HG02970 (cell line): ENCODE results near the gene ANKRD44.

ENCODE experiments used
- ATAC-seq: cut with Tn5 transposase; IDR thresholded peaks from one replicate; pipeline ENCODE4 v1.9.1; 2021; ENCODE audit warnings: mild to moderate bottlenecking, moderate library complexity, moderate number of reproducible peaks; ENCODE audit not compliant: unreplicated experiment, low FRiP score

ANKRD44 gene

DNA sequence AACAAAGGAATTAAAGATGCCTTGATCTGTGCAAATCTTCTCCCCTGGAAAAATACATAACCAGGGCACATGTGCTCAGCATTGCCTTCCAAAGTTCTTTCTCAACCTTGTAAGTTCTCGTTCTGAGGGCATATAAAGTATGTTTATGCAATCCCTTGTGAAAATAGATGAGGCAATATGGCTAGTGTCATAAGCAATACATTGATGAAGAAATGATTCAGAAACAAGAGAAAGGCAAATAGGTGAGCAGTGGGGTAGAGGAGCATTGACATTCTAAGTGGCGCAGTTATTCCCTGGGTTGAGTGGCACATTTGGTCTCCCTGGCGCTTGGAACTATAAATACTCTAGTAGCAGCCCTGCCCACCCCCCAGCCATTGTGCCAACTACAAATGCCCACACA, 326.6 kb downstream of the ANKRD44 start:
- no peak for ATAC-seq

DNA sequence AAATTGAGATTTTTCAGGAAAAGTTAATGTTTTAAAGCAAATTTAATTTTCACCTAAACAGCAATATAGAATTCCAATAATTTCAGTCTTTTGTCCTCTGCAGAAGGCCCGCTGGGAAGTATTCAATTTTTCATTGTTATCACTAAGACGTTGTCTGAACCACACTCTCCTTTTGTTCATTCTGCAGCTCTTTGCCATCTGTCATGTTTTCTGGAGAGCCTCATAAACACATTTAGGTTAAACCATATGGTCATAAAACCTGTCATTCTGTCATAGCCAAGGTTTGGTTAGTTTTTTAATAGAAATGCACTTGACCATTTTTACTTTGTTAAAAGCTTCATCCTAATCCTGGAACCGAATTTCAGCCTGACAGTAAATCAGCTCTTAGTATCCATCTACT, 330.1 kb downstream of the ANKRD44 start:
- no peak for ATAC-seq

DNA sequence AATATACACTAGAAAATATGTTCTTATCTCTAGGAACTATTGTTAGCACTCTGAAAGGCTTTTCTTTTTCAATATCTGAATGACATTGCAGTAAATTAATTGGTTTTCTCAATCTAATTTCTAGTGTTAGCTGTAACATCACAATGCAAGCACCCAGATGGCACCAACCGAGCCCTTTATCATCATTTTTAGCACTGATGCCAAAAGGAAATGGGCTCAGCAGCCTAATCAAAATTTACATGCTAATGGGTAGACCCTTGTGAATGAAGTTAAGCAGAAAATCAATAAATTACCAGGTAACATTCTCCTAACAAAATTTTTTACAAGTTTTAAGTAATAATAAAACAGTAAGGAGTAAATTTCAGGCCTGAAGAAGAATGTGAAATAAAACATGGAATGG, 330.6 kb downstream of the ANKRD44 start:
- ATAC-seq = no peak

- ATAC-seq = no peak
Observed at GRCh38 chr2:196977507-196977906, 333.1 kb downstream of the ANKRD44 start.

- ATAC-seq = no peak
Observed at GRCh38 chr2:196974970-196975369, 335.6 kb downstream of the ANKRD44 start.

- no peak for ATAC-seq
Observed at GRCh38 chr2:196971574-196972279, 338.9 kb downstream of the ANKRD44 start.

DNA sequence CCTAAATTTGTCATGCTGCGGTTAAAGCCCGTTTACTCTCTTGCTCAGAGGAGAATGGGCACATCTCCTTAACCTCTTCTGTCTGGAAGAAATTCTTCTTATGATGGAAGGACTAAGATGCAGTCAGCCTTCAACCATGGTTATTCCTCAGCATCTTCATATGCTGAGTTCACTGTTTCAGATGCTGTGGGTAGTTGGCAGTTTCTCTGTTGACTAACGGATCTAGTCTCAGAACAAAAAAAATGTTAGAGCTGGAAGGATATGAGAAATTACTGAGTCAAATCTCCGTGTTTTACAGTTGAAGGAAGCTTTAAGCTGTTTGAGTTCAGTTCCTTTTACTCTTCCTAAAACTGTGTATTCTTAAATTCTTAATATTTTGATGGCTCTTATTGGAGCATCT, 340.5 kb downstream of the ANKRD44 start:
- no peak for ATAC-seq

GRCh38 chr2:196968516-196968915, 342.1 kb downstream of the ANKRD44 start:
- ATAC-seq = no peak

DNA sequence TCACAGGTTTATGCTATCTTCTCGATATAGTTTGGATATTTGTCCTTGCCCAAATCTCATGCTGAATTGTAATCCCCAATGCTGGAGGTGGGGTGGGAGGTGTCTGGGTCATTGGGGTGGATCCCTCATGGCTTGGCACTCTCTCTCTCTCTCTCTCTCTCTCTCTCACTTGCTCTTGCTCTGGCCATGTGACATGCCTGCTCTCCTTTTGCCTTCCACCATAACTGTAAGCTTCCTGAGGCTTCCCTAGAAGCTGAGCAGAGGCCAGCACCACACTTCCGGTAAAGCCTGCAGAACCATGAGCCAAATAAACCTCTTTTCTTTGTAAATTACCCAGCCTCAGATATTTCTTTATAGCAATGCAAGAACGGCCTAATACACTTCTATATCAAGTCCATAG, 342.8 kb downstream of the ANKRD44 start:
- ATAC-seq = no peak

DNA sequence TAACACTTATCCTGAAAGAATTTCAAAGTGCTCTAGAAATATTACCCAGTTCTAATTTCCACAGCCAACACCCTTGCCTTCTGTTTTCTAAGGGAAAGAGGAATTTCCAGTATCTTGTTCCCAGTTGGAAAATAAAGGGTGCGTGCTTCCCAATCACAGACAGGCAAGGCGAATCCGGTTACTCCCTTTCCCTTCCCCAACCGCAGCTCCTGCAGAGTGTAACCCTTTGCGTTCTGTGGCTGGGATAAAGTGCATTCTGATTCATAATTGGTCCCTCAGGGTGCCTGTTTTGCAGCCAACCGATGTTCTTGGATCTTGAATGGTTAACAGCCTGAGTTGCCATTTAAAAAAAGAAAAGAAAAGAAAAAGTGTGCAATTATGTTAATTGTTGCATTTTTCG, 343.5 kb downstream of the ANKRD44 start:
- ATAC-seq = no peak

GRCh38 chr2:196966061-196966460, 344.5 kb downstream of the ANKRD44 start:
- ATAC-seq = no peak

DNA sequence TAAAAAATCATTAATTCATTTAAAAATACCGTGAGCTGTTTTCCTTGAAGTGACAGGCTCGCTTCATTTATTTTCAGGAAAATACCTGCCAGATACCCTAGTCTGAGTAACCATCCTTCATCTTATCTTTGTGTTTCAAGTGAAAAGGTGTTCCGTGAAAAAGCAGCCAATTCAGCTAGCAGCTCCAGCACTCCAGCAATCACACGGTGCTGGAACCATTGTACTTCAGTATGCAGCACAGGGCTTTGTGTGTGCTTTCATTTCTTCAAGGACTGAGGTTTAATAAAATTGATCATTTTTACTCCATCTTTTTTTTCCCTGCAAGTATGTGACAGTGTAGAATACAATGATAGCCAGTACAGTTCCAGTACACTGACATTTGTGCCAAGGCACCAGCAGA, 344.9 kb downstream of the ANKRD44 start:
- no peak for ATAC-seq

DNA sequence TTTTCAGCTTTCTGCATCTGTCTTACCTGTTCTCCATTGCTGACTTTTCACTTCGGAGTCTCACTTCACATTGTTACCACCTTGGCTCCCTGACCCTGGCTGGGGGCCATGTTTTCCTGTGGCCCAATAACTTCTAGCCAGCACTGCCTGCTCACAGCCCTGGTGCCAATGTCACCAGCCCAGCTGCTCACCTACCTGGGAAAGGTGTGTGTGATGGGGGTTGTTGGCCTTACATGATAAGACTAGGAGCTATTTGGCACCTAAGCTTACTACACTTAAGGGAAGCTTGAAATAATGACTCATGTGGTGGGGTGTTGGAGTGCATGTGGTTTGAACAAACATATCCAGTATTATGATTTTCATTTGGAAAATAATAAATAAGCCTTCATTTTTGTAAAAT, 346.6 kb downstream of the ANKRD44 start:
- no peak for ATAC-seq

DNA sequence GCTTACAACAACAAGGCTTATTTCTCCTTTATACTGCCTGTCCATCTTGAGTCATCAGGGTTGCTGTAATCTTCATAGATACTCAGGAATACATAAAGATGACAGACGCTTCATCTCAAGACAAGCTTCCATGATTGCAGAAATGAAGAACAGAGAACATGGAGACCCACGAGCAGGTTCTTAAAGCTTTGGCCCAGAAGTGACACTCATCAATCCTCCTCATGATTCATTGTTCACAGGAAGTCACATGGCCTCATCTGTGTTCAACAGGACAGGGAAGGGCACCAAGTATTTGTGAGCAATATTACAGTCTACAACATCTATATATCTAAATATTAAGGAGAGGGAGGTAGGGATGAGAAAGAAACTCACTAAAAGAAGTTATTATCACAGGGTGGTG, 347.5 kb downstream of the ANKRD44 start:
- no peak for ATAC-seq

DNA sequence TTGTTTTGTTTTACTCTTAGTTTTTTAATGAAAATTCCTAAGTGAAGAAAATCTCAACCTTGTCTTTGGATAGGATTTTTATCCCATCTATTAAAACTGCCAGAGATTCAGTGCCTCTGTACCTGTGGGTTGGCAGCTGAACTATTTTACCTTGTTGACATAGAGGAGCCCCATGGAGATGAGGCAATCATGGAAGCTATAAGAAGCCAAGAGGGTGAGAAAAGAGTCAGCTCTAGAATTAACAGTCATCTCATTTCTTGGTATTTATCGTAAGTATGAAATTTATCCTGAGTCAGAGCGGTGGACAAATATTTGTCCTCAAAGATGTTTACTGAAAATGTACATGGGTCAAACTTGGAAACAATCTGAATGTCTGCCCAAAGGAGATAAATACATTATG, 348.3 kb downstream of the ANKRD44 start:
- no peak for ATAC-seq

DNA sequence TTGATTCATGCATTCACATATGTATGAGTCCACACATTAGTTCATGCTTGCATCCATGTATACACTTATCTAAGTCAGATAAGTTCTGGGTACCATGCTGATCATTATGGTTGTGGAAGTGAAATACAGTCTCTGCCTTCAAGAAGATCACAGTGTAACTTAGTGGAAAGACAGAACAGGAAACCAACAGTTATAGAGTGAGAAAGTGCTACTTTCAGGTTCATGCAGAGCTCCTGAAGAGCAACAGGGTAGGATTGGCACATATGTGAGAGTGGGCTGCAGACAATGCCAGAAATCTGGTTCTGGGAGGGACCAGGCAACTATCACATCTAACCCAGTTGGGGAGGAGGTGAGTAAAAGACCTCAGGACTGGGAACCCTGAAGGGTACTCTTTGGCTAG, 348.7 kb downstream of the ANKRD44 start:
- ATAC-seq = peak; percentile 70

- no peak for ATAC-seq
Observed at GRCh38 chr2:196959734-196960338, 350.7 kb downstream of the ANKRD44 start.

DNA sequence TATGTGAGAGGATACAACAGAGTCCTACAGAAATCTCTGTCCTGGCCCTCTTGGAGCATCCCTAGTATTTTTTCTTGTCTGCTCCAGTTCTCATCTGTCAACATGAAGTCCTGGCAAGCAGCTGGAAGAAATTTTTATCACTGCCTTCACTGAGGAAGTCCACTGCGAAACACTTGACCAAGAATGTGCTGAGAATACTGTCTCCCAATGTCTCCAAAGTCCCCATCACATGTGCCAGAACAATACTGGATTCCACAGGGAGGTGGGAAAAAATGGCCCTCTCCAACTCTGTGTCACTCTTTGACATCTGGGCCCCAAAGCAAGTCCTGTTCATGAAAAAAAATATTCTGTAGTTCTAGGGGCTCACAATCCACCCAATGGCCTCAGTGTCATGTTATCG, 351.3 kb downstream of the ANKRD44 start:
- no peak for ATAC-seq

GRCh38 chr2:196957881-196958525, 352.6 kb downstream of the ANKRD44 start:
- ATAC-seq = no peak

GRCh38 chr2:196957442-196957841, 353.1 kb downstream of the ANKRD44 start:
- no peak for ATAC-seq

- no peak for ATAC-seq
Observed at GRCh38 chr2:196956069-196956468, 354.5 kb downstream of the ANKRD44 start.

GRCh38 chr2:196955036-196955435, 355.5 kb downstream of the ANKRD44 start:
- ATAC-seq = no peak
